Retinal pigment epithelial cell (primary cell): Measurements from ENCODE around the gene GPC5.

ENCODE experiments used
- DNase-seq: peaks from one replicate; pipeline ENCODE4 v3.0.0-alpha.2; 2010; ENCODE audit warnings: low read depth
- H3K4me3 ChIP-seq: 2 replicates; pipeline ENCODE4 v1.5.1; 2011; ENCODE audit warnings: mild to moderate bottlenecking, low read length, control low read depth, moderate library complexity
- CTCF ChIP-seq: conservative IDR thresholded peaks from 2 replicates; pipeline ENCODE4 v1.5.1; 2011; ENCODE audit warnings: low read depth, low read length, control low read depth, inconsistent platforms

The GPC5 gene

GRCh38 chr13:92297971-92298942 lies 899.8 kb downstream of the GPC5 start:
- H3K4me3 ChIP-seq: no peak overlapping the region
- TF ChIP-seq CTCF: no peak
- DNase-seq: no peak

DNA sequence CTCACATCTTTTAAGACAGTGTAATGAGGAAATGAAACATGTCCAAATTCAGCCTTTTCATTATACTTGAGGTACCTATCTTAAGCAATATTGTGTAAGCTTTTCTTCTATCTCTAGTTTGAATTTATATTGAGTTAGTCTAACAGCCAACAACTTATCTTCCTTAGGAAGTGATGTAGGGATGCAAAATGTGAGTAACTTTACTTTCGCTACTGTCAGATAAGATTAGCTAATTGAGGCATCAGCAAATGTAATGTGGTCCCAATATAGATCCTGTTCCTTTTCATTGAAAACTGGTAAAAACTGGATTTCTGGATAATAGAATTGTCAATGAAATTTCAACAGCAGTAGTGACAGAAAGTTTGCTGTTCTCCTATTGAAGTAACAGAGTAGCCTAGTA lies 902.2 kb downstream of the GPC5 start:
- no peak for DNase-seq
- no peak overlapping the region for H3K4me3 ChIP-seq
- TF ChIP-seq CTCF: no peak

DNA sequence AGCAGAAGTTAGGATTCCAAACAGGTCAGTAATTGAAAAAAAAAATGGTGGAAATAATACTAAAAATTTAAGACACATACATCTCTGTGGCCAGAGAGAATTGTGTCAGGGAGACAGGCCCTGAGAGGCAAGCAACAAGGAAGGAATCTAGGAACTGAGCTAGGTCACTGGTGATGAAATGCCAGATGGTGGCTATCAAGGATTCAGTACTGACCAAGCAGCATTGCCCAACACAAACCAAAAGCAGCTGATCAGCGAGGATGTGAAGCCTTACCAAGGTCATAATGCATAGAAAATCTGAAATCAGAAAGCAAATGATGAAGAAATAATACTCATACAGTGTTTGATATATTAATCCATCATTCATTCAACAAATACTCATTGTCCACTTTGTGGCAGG lies 905.0 kb downstream of the GPC5 start:
- H3K4me3 ChIP-seq: no peak overlapping the region
- no peak for DNase-seq
- TF ChIP-seq CTCF: no peak

- TF ChIP-seq CTCF: no peak
- DNase-seq: no peak
- no peak overlapping the region for H3K4me3 ChIP-seq
Measured at GRCh38 chr13:92307752-92308151, 909.3 kb downstream of the GPC5 start.

DNA sequence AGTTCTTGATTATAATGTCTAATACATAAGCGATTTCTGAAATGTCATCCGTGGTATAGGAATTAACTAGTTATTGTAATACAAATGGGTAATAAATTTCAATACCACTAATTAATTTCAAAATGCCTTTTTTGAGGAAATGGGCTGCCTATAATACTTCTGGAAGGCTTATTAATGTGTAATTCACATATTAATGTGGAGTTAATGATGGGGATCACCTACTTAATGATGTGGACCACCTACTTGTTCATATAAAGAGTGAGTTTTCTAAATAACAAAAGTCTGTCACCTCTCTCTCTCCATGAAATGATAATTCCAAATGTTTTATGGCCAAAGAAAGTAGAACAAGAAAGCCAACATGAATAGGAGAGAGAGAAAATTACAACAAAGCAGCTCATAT lies 914.4 kb downstream of the GPC5 start:
- no peak overlapping the region for H3K4me3 ChIP-seq
- no peak for TF ChIP-seq CTCF
- DNase-seq: no peak

GRCh38 chr13:92313382-92313781 lies 915.0 kb downstream of the GPC5 start:
- DNase-seq: no peak
- H3K4me3 ChIP-seq: no peak overlapping the region
- TF ChIP-seq CTCF: no peak

DNA sequence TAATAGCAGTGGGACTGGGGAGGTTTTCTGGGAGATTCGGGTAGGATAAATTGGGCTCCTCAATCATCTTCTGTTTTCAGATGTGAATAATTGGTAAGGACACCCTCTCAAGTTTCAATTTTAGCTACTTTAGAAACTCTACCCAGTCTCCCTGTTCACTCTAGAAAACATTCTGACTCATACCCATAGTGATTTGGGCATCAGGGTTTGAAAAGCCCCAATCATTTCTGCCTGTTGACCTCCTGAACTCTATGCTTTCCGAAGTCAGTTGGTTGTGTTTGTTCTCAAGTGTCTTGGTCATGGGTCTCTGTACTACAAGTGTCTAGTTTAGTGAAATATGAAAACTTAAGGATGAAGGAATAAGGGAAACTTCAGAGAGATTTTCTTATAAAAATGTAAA lies 916.8 kb downstream of the GPC5 start:
- no peak for TF ChIP-seq CTCF
- H3K4me3 ChIP-seq: no peak overlapping the region
- DNase-seq: no peak
